ENCODE data around the gene MKRN2OS. TPM values are rescaled to one million over a fixed set of nuclear protein-coding genes. Genes with fewer than 3 reads are reported as not detected.

The MKRN2OS gene
- total RNA-seq, 4 donors from 2014 or later, result 3.8 to 9.7 TPM; not detected in 2

- H3K27me3 ChIP-seq, result no peaks in the 10 kb centered on the region
- 81 to 88% methylated on average over 2 to 3 of the region's 3 CpGs for WGBS, 2 donors (ENCODE audit: low coverage in 1 of 2)
- no peak overlapping the region for H3K4me3 ChIP-seq
- no peak overlapping the region for H3K27ac ChIP-seq
- in situ Hi-C loops (cut with MboI; ENCODE audit: low pct_ligation_motif_present in 1 of 4, low pct_unique_long_range_greater_than_20kb in 1 of 4, low sequenced_read_pairs in 3 of 4), result no loop called here
- no peak for DNase-seq
- H3K9me3 ChIP-seq, result no peaks in the 10 kb centered on the region
- TF ChIP-seq POLR2AphosphoS5 (IDR thresholded peaks at IDR 0.05) (no peak), POLR2A (IDR thresholded peaks at IDR 0.05) (no peak), CTCF (IDR thresholded peaks at IDR 0.05) (no peak), EP300 (IDR thresholded peaks at IDR 0.05; ENCODE audit: low read depth) (no peak)
- intact Hi-C loops (cut with DNase I; ENCODE audit: low total_unique reads), result no loop called here
- H3K36me3 ChIP-seq, result peaks cover 0 to 54% (median 22%) of the 10 kb centered on the region in 4 donors
- peaks cover 0 to 7% (median 5%) of the 10 kb centered on the region in 4 donors for H3K4me1 ChIP-seq
Observed at GRCh38 chr3:12579456-12579855, 34.2 kb upstream of the MKRN2OS start.

GRCh38 chr3:12578742-12579141 is 33.4 kb upstream of the MKRN2OS start:
- no peaks in the 10 kb centered on the region for H3K9me3 ChIP-seq
- no peaks in the 10 kb centered on the region for H3K27me3 ChIP-seq
- in situ Hi-C loops (cut with MboI; ENCODE audit: low pct_ligation_motif_present in 1 of 4, low pct_unique_long_range_greater_than_20kb in 1 of 4, low sequenced_read_pairs in 3 of 4) (no loop called here), intact Hi-C loops (cut with DNase I; ENCODE audit: low total_unique reads) (no loop called here)
- no peak overlapping the region for H3K27ac ChIP-seq
- H3K36me3 ChIP-seq, result peaks cover 0 to 54% (median 22%) of the 10 kb centered on the region in 4 donors
- no peak overlapping the region for H3K4me3 ChIP-seq
- DNase-seq, result no peak
- H3K4me1 ChIP-seq, result peaks cover 0 to 7% (median 5%) of the 10 kb centered on the region in 4 donors
- TF ChIP-seq POLR2A (IDR thresholded peaks at IDR 0.05), result no peak
- no peak for TF ChIP-seq EP300 (IDR thresholded peaks at IDR 0.05; ENCODE audit: low read depth)
- no peak for TF ChIP-seq CTCF (IDR thresholded peaks at IDR 0.05)
- TF ChIP-seq POLR2AphosphoS5 (IDR thresholded peaks at IDR 0.05), result no peak
- 81 to 86% methylated on average over 2 of the region's 2 CpGs for WGBS, 2 donors (ENCODE audit: low coverage in 1 of 2)

- in situ Hi-C loops (cut with MboI; ENCODE audit: low pct_ligation_motif_present in 1 of 4, low pct_unique_long_range_greater_than_20kb in 1 of 4, low sequenced_read_pairs in 3 of 4), result no loop called here
- no peak overlapping the region for H3K27ac ChIP-seq
Observed at GRCh38 chr3:12577379-12577778, 32.1 kb upstream of the MKRN2OS start.

GRCh38 chr3:12574661-12575060 is 29.4 kb upstream of the MKRN2OS start:
- Histone ChIP-seq H3K4me1 (peaks cover 0 to 7% (median 4%) of the 10 kb centered on the region in 4 donors), H3K4me3 (no peak overlapping the region), H3K27me3 (no peaks in the 10 kb centered on the region), H3K9me3 (no peaks in the 10 kb centered on the region), H3K27ac (no peak overlapping the region), H3K36me3 (peaks cover 0 to 67% (median 29%) of the 10 kb centered on the region in 4 donors)
- intact Hi-C loops (cut with DNase I; ENCODE audit: low total_unique reads) (no loop called here), in situ Hi-C loops (cut with MboI; ENCODE audit: low pct_ligation_motif_present in 1 of 4, low pct_unique_long_range_greater_than_20kb in 1 of 4, low sequenced_read_pairs in 3 of 4) (loop anchor here in 1 of 4 donors (25.0 kb wide), 1 partner anchor 138 kb away; no protein-coding TSS in a partner anchor)
- no peak for DNase-seq
- WGBS, 2 donors (ENCODE audit: low coverage in 1 of 2), result 61% methylated on average over 7 of the region's 7 CpGs; no CpG with 5 or more reads in 1 of the 2 donors
- TF ChIP-seq EP300 (IDR thresholded peaks at IDR 0.05; ENCODE audit: low read depth) (no peak), POLR2A (IDR thresholded peaks at IDR 0.05) (no peak), POLR2AphosphoS5 (IDR thresholded peaks at IDR 0.05) (no peak), CTCF (IDR thresholded peaks at IDR 0.05) (no peak)

More at GRCh38 chr3:12577379-12577778, 32.1 kb upstream of the MKRN2OS start:
- peaks cover 0 to 7% (median 5%) of the 10 kb centered on the region in 4 donors for H3K4me1 ChIP-seq
- WGBS, 2 donors (ENCODE audit: low coverage in 1 of 2), result 69 to 98% methylated on average over 3 to 5 of the region's 5 CpGs
- H3K4me3 ChIP-seq, result no peak overlapping the region
- H3K36me3 ChIP-seq, result peaks cover 0 to 51% (median 25%) of the 10 kb centered on the region in 4 donors
- TF ChIP-seq POLR2A (IDR thresholded peaks at IDR 0.05), result no peak
- no peak for TF ChIP-seq EP300 (IDR thresholded peaks at IDR 0.05; ENCODE audit: low read depth)
- TF ChIP-seq CTCF (IDR thresholded peaks at IDR 0.05), result no peak
- TF ChIP-seq POLR2AphosphoS5 (IDR thresholded peaks at IDR 0.05), result no peak
- DNase-seq, result no peak
- intact Hi-C loops (cut with DNase I; ENCODE audit: low total_unique reads), result no loop called here
- no peaks in the 10 kb centered on the region for H3K9me3 ChIP-seq
- no peaks in the 10 kb centered on the region for H3K27me3 ChIP-seq
